ENCODE data around the gene ENTPD8.

DNA sequence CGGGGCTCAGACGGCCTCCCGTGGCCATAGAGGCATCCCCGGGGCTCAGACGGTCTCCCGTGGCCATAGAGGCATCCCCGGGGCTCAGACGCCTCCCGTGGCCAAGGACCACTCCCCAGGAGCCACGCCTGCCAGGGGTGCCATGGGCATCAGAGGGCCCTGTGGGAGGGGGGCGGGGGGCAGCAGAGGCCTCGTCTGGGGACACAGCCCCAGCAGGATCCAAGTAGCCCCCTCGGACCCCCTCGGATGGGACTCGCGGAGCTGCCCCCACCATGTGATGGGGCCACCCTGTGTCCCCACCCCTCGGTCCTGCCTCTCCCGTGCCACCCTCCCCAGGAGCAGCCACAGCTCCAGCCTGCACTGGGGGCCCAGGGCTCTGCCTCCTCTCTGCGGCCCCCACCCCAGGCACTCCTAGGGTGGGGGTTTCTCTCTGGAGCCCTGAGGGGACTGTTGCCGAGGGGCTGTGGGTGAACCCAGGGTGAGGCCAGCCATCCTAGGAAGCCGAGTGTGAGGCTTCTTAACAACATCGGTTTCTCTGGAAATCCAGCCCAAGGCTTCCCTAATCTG, 2.5 kb downstream of the ENTPD8 start:
- TF ChIP-seq, protein P1, sequence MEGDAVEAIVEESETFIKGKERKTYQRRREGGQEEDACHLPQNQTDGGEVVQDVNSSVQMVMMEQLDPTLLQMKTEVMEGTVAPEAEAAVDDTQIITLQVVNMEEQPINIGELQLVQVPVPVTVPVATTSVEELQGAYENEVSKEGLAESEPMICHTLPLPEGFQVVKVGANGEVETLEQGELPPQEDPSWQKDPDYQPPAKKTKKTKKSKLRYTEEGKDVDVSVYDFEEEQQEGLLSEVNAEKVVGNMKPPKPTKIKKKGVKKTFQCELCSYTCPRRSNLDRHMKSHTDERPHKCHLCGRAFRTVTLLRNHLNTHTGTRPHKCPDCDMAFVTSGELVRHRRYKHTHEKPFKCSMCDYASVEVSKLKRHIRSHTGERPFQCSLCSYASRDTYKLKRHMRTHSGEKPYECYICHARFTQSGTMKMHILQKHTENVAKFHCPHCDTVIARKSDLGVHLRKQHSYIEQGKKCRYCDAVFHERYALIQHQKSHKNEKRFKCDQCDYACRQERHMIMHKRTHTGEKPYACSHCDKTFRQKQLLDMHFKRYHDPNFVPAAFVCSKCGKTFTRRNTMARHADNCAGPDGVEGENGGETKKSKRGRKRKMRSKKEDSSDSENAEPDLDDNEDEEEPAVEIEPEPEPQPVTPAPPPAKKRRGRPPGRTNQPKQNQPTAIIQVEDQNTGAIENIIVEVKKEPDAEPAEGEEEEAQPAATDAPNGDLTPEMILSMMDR (IDR thresholded peaks at IDR 0.05; ENCODE audit: poor library complexity), result no peak
- TF ChIP-seq EZH2 (IDR thresholded peaks at IDR 0.05; ENCODE audit: borderline replicate concordance) (no peak), EZH2phosphoT487 (IDR thresholded peaks at IDR 0.05; ENCODE audit: low read depth, severe bottlenecking, unreplicated experiment) (no peak)

Data from hepatocyte (in vitro differentiated cells).